GM10266 (cell line): ENCODE measurements around the gene KCTD5.

Source experiments
- DNase-seq: peaks from one replicate; pipeline ENCODE4 v3.0.0; 2012; ENCODE audit errors: extremely low spot score
- TF ChIP-seq, protein P1 (sequence below): IDR thresholded peaks from 2 replicates; pipeline ENCODE4 v1.5.1; 2012; ENCODE audit warnings: mild to moderate bottlenecking, low read depth; ENCODE audit not compliant: control insufficient read depth, insufficient read depth; ENCODE audit errors: missing control alignments

The KCTD5 gene

DNA sequence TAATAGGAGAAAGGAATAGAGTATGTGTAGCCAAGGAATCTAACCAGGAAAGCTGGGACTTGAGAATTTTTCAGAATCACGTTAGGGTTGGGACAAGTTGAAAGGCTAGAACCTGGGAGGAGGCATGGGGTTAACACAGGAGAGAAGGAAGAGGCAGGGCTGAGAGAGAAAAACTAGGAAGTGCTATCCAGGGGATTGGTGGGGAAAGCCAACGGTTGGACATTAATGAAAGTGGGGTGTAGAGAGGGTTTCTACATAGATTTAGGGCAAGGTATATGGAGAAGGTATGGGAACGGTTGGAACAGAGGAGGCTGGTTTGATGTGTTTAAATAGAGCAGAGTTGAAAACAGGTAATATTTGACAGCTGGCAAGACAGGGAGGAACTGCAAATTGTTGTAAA, 72.8 kb downstream of the KCTD5 start:
- no peak for DNase-seq
- TF ChIP-seq, protein P1, sequence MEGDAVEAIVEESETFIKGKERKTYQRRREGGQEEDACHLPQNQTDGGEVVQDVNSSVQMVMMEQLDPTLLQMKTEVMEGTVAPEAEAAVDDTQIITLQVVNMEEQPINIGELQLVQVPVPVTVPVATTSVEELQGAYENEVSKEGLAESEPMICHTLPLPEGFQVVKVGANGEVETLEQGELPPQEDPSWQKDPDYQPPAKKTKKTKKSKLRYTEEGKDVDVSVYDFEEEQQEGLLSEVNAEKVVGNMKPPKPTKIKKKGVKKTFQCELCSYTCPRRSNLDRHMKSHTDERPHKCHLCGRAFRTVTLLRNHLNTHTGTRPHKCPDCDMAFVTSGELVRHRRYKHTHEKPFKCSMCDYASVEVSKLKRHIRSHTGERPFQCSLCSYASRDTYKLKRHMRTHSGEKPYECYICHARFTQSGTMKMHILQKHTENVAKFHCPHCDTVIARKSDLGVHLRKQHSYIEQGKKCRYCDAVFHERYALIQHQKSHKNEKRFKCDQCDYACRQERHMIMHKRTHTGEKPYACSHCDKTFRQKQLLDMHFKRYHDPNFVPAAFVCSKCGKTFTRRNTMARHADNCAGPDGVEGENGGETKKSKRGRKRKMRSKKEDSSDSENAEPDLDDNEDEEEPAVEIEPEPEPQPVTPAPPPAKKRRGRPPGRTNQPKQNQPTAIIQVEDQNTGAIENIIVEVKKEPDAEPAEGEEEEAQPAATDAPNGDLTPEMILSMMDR: no peak

GRCh38 chr16:2756288-2757015, 74.1 kb downstream of the KCTD5 start:
- TF ChIP-seq, protein P1: no peak
- no peak for DNase-seq

DNA sequence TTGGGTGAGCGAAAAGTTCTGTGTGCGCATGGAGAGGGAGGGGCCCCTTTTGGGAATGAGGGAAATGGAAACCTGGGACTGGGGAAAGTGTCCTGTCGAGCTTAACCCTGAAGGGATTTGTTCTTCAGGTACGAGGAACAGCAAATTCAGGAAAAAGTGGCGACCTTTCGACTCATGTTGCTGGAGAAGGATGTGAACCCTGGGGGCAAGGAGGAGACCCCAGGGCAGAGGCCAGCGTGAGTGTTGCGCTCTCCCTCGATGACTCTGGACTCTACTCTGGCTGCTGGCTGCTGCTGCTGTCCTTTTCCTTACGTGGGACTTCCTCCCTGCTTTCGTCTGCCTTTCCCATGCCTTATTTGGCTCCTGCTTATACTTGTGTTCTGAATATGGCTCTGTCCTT, 75.0 kb downstream of the KCTD5 start:
- no peak for DNase-seq

More for the DNA sequence above, 75.0 kb downstream of the KCTD5 start:
- TF ChIP-seq, protein P1: no peak
